Progenitor cell of endocrine pancreas (in vitro differentiated cells): ENCODE results near the gene SDK2. TPM values are rescaled to one million over a fixed set of nuclear protein-coding genes. Genes with fewer than 3 reads are reported as not detected.

Source experiments
- DNase-seq: peaks from one replicate; pipeline ENCODE4 v3.0.0; 2021; ENCODE audit warnings: low spot score; ENCODE audit not compliant: unreplicated experiment
- H3K27ac Mint-ChIP-seq: 2 replicates; pipeline ENCODE4 v1.8.0; 2021; ENCODE audit warnings: mild to moderate bottlenecking, moderate library complexity, mixed read lengths
- H3K27me3 Mint-ChIP-seq: 2 replicates; pipeline ENCODE4 v1.8.0; 2021; ENCODE audit warnings: mixed read lengths
- H3K36me3 Mint-ChIP-seq: 2 replicates; pipeline ENCODE4 v1.8.0; 2022; ENCODE audit warnings: mixed read lengths; ENCODE audit not compliant: insufficient read depth
- H3K4me1 Mint-ChIP-seq: 2 replicates; pipeline ENCODE4 v1.8.0; 2021; ENCODE audit warnings: low read depth, mixed read lengths
- H3K4me3 Mint-ChIP-seq: 2 replicates; pipeline ENCODE4 v1.8.0; 2021; ENCODE audit warnings: low read depth, mild to moderate bottlenecking, moderate library complexity, mixed read lengths
- H3K9me3 Mint-ChIP-seq: 2 replicates; pipeline ENCODE4 v1.8.0; 2021; ENCODE audit warnings: low read depth, mixed read lengths
- total RNA-seq: library from RNA; stranded (reverse); gene quantifications from 2 replicates; pipeline ENCODE4 v1.2.1, GENCODE V29; 2021
- TF ChIP-seq, protein P1 (sequence below): fragments of 200-600 bp; sonication (generic); IDR thresholded peaks from one replicate; pipeline ENCODE4 v1.5.0; 2021; ENCODE audit warnings: antibody characterized with exemption, mild to moderate bottlenecking; ENCODE audit not compliant: unreplicated experiment

Gene SDK2
- total RNA-seq, 1 donor from 2014 or later, result 6.7 TPM

DNA sequence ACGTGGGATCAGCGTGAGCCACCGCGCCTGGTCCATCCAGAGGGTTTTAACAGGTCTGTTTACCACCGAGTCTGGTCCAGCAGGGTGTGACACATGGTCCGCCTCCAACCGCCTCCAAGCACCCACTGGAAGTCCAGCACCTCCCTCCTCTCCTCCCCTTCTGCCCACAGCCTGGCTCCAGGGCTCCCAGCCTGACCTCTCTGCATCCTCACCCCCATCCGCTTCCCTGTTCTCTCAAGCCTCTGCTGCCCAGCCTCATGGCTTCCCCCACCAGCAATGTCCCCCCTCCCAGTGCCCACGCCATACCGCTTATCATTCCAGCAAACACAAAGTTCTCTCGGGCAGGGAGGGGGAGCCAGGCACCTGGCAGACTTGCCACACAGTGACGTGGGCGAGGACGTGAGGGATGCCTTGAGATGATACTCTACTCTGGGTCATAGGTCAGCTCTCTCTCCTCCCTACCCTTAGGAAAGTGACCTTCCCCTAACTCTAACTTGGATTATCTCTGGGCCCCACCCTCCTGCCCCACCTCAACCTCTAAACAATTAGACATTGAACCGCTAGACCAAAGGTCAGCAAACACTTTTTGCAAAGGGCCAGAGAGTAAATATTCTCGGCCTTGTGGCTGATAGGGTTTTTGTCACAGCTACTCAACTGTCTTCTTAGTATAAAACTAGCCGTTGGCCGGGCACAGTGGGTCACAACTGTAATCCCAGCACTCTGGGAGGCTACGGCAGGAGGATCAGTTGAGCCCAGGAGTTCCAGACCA lies 355.5 kb downstream of the SDK2 start:
- Mint-ChIP-seq H3K27me3 (no peaks in the 10 kb centered on the region), H3K4me1 (peaks cover 59% of the 10 kb centered on the region), H3K36me3 (peaks cover 11% of the 10 kb centered on the region), H3K27ac (peak overlapping the region; percentile 80), H3K4me3 (peak overlapping the region; percentile 33), H3K9me3 (no peaks in the 10 kb centered on the region)
- DNase-seq, result no peak
- TF ChIP-seq, protein P1, sequence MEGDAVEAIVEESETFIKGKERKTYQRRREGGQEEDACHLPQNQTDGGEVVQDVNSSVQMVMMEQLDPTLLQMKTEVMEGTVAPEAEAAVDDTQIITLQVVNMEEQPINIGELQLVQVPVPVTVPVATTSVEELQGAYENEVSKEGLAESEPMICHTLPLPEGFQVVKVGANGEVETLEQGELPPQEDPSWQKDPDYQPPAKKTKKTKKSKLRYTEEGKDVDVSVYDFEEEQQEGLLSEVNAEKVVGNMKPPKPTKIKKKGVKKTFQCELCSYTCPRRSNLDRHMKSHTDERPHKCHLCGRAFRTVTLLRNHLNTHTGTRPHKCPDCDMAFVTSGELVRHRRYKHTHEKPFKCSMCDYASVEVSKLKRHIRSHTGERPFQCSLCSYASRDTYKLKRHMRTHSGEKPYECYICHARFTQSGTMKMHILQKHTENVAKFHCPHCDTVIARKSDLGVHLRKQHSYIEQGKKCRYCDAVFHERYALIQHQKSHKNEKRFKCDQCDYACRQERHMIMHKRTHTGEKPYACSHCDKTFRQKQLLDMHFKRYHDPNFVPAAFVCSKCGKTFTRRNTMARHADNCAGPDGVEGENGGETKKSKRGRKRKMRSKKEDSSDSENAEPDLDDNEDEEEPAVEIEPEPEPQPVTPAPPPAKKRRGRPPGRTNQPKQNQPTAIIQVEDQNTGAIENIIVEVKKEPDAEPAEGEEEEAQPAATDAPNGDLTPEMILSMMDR, result no peak

DNA sequence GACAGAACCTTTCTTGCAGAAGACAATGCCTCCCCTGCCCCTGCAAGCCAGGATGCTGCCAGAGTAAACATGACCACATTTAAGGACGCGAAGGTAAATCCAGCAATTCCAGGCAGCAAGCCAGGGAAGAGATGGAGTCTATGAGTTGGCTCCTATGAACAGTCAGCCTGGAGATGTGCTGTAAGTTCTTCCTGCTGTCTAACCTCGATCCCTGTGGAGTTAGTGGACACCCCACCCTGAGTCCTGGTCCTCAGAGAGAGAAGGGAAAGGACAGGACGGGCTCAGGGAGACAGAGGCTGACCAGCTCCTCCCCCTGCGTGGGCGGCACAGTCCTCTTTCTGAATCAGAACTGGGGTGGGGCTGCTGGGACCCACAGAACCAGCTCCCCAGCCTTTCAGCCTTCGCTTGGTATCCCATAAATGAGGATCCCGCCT lies 357.4 kb downstream of the SDK2 start:
- peak overlapping the region; percentile 53 for H3K27ac Mint-ChIP-seq
- no peaks in the 10 kb centered on the region for H3K27me3 Mint-ChIP-seq
- peaks cover 57% of the 10 kb centered on the region for H3K4me1 Mint-ChIP-seq
- H3K4me3 Mint-ChIP-seq, result no peak overlapping the region
- no peak for DNase-seq
- peaks cover 8% of the 10 kb centered on the region for H3K36me3 Mint-ChIP-seq
- TF ChIP-seq, protein P1, result no peak
- H3K9me3 Mint-ChIP-seq, result no peaks in the 10 kb centered on the region

DNA sequence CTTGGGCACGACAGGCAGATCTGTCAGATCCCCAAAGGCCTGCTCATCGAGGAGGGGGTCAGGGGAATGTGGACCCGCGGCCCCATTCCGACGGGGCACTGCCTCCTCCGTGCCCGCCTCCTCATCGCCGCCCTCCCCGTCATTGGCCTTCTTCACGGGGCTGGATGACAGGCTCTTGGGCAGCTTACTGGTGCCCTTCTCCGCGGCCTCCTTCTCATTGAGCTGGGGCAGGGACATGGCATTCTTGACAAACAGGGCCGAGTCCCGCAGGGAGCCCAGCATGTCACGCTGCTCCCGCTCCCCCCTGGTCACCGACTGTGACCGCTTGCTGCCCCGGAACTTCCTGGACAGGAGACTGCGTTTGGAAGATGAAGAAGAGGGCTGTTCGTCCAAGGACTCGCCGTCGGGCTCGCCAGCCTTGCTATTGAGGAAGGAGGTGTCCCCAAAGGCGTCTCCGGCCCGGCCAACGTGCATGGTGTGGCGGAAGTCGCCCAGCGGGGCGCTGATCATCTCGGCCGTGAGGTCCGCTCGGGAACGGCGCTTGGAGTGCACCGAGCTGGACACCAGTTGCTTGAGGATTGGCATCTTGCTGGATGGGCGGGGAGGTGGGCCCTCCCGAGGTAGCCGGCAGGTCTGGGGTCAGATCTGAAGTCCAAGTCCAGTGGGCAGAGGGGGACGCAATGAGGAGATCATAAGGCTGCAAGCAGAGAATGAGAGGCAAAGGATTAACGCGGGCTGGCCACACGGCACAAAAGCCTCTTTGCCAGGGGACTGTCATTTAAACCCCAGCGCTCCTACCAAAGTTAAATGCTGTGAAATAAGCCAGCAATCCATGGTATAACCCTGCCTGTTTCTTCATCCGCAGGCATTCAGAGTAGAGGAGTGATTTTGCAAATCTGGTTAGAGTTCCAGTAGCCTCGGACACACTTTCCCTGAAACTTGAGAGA lies 358.1 kb downstream of the SDK2 start:
- TF ChIP-seq, protein P1, result no peak
- H3K36me3 Mint-ChIP-seq, result peaks cover 8% of the 10 kb centered on the region
- H3K4me3 Mint-ChIP-seq, result no peak overlapping the region
- H3K9me3 Mint-ChIP-seq, result no peaks in the 10 kb centered on the region
- peaks cover 51% of the 10 kb centered on the region for H3K4me1 Mint-ChIP-seq
- DNase-seq, result no peak
- no peak overlapping the region for H3K27ac Mint-ChIP-seq
- H3K27me3 Mint-ChIP-seq, result no peaks in the 10 kb centered on the region

DNA sequence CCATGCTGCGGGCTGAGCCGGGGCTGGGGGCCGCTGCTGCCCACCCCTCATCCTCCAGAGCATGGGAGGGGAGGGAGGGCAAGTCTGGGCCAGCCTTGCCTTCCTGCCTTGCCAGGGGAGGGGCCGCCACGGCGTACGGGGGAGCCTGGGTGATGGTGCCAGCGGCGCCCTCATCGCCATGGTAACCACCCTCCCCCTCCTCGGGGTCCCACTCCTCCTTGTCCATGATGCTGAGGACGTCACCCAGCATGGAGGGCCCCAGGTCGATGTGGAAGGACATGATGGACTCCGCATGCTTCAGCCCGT lies 358.7 kb downstream of the SDK2 start:
- Mint-ChIP-seq H3K36me3 (peaks cover 8% of the 10 kb centered on the region), H3K4me1 (peaks cover 45% of the 10 kb centered on the region), H3K27me3 (no peaks in the 10 kb centered on the region), H3K27ac (no peak overlapping the region), H3K9me3 (no peaks in the 10 kb centered on the region), H3K4me3 (no peak overlapping the region)
- DNase-seq, result no peak
- TF ChIP-seq, protein P1, result no peak

DNA sequence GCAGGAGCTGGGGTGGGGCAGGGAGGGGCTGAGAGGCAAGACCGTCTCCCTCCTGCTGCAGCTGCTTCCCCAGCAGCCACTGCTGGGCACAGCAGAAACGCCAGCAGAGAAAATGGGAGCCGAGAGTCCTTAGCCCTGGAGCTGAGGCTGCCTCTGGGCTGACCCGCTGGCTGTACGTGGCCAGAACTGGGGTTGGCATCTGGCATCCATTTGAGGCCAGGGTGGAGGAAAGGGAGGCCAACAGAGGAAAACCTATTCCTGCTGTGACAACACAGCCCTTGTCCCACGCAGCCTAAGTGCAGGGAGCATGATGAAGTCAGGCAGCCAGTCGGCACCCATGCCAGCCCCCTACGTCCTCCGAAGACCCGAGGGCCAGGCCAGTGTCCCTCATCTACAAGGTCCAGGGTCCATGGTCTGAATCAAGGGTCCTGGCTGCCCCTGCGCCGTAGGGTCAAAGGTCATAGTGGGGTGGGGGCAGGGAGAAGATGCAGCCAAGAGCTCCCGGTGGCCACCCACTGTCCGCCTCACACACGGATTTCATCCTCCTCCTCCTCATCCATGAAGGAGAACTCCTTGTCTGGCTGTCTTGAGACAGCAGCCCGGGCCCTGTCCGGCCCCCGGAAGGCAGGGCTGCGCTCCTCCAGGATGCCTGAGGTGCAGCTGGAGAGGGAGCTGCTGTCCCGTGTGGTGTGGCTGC lies 359.2 kb downstream of the SDK2 start:
- Mint-ChIP-seq H3K4me1 (peaks cover 40% of the 10 kb centered on the region), H3K9me3 (no peaks in the 10 kb centered on the region), H3K27me3 (no peaks in the 10 kb centered on the region), H3K27ac (no peak overlapping the region), H3K4me3 (no peak overlapping the region), H3K36me3 (peaks cover 8% of the 10 kb centered on the region)
- no peak for DNase-seq
- TF ChIP-seq, protein P1, result no peak
